HepG2 (cell line): ENCODE measurements around the gene HYOU1. TPM values are rescaled to one million over a fixed set of nuclear protein-coding genes. Genes with fewer than 3 reads are reported as not detected.
A peak's percentile ranks its signal among the peaks of the same experiment; 100 is the strongest.

ENCODE experiments used
- ATF1 ChIP-seq: IDR thresholded peaks from 2 replicates; pipeline ENCODE4 v1.6.1; 2016; ENCODE audit warnings: mild to moderate bottlenecking, control low read depth
- HINFP ChIP-seq: sonication (generic); formaldehyde crosslinking; IDR thresholded peaks from 2 replicates; pipeline ENCODE4 v1.4.0; 2020; ENCODE audit warnings: low read depth, mild to moderate bottlenecking, missing genetic modification reagents
- KLF12 ChIP-seq: sonication (generic); formaldehyde crosslinking; IDR thresholded peaks from 2 replicates; pipeline ENCODE4 v1.4.0; 2020; ENCODE audit warnings: missing genetic modification reagents, borderline replicate concordance
- MXD4 ChIP-seq: IDR thresholded peaks from 2 replicates; pipeline ENCODE4 v1.6.1; 2016; ENCODE audit warnings: mild to moderate bottlenecking, missing biosample characterization, missing genetic modification reagents
- RBM39 ChIP-seq: fragments of 200-400 bp; formaldehyde crosslinking; IDR thresholded peaks from one replicate; pipeline ENCODE4 v1.6.1; 2018; ENCODE audit warnings: antibody characterized with exemption, mild to moderate bottlenecking, low read depth, low read length; ENCODE audit not compliant: poor library complexity, severe bottlenecking
- RERE ChIP-seq: IDR thresholded peaks from 2 replicates; pipeline ENCODE4 v1.6.1; 2016; ENCODE audit warnings: low read depth, missing genetic modification reagents, missing compliant biosample characterization
- SP5 ChIP-seq: IDR thresholded peaks from 2 replicates; pipeline ENCODE4 v1.6.1; 2016; ENCODE audit warnings: low read depth, borderline replicate concordance
- TGIF2 ChIP-seq: IDR thresholded peaks from 2 replicates; pipeline ENCODE4 v1.6.1; 2016; ENCODE audit warnings: control low read depth, missing compliant biosample characterization
- ZKSCAN1 ChIP-seq: fragments of 150-350 bp; IDR thresholded peaks from 2 replicates; pipeline ENCODE4 v1.6.1; 2014; ENCODE audit warnings: low read length
- ZKSCAN5 ChIP-seq: sonication (generic); formaldehyde crosslinking; IDR thresholded peaks from 2 replicates; pipeline ENCODE4 v1.5.1; 2020; ENCODE audit warnings: mild to moderate bottlenecking, missing genetic modification reagents
- ZNF710 ChIP-seq: sonication (generic); formaldehyde crosslinking; IDR thresholded peaks from 2 replicates; pipeline ENCODE4 v1.5.0; 2020; ENCODE audit warnings: mild to moderate bottlenecking, missing genetic modification reagents, borderline replicate concordance
- ZNF768 ChIP-seq: sonication (generic); formaldehyde crosslinking; IDR thresholded peaks from 2 replicates; pipeline ENCODE4 v1.4.0; 2020; ENCODE audit warnings: missing genetic modification reagents
- polyA plus RNA-seq, 8 experiments: library from polyadenylated mRNA; depleted of rRNA in 3 of 8; stranded (reverse) in 7 of 8; unstranded in 1 of 8; fragments of >200 nt; fragmentation: Illumina TruSeq in 4 of 8; extraction: Trizol in 4 of 8; gene quantifications; 2 replicates each; pipeline versions ENCODE4 v1.2.1 to v1.2.3, GENCODE V29; 2011 to 2016; ENCODE audit warnings: low read depth in 4 of 8, missing spikeins in 1 of 8, mixed read lengths in 1 of 8; ENCODE audit not compliant: insufficient read depth in 1 of 8
- total RNA-seq, 5 experiments: library from RNA; depleted of rRNA; stranded (reverse); fragments of >200 nt; fragmentation: Illumina TruSeq; extraction: Trizol; gene quantifications; 2 replicates each; pipeline ENCODE4 v1.2.3, GENCODE V29; 2016; ENCODE audit warnings: low read depth in 1 of 5

The HYOU1 gene
- total and polyA plus RNA-seq, 2 of the 13 experiments (the other 11 are each of a cell fraction or from before 2014, with no cell fraction given) = 127 to 155 TPM

- TF ChIP-seq ZNF710 (CRISPR knock-in tag) (no peak; the same call in 1 of the 2 replicates), ZKSCAN1 (no peak), SP5 (CRISPR knock-in tag) (no peak), ZNF768 (CRISPR knock-in tag) (no peak), RBM39 (no peak), KLF12 (no peak), ATF1 (CRISPR knock-in tag) (no peak), TGIF2 (CRISPR knock-in tag) (0 out of 2 replicates have a peak, but pooled peaks have one; percentile 46), HINFP (CRISPR knock-in tag) (no peak), RERE (CRISPR knock-in tag) (no peak), ZKSCAN5 (no peak), MXD4 (CRISPR knock-in tag) (no peak)
These were observed 30.0 kb downstream of the HYOU1 start (continued) for GRCh38 chr11:119026970-119027369.
